HEK293 (cell line): Measurements from ENCODE around the gene ACTN3.

Experiments used
- BCL6B ChIP-seq: fragments of 450-650 bp; formaldehyde crosslinking; IDR thresholded peaks from 2 replicates; pipeline ENCODE4 v1.5.1; 2017; ENCODE audit warnings: missing biosample characterization, missing genetic modification characterization
- EGR2 ChIP-seq: fragments of 450-650 bp; formaldehyde crosslinking; IDR thresholded peaks from 2 replicates; pipeline ENCODE4 v1.5.1; 2016; ENCODE audit warnings: low read depth, missing biosample characterization, missing genetic modification characterization
- HIC1 ChIP-seq: fragments of 450-650 bp; formaldehyde crosslinking; IDR thresholded peaks from 2 replicates; pipeline ENCODE4 v1.5.1; 2016; ENCODE audit warnings: missing biosample characterization, missing genetic modification characterization
- IKZF3 ChIP-seq: fragments of 450-650 bp; IDR thresholded peaks from 2 replicates; pipeline ENCODE4 v1.5.0; 2018; ENCODE audit warnings: missing biosample characterization, mild to moderate bottlenecking, missing genetic modification characterization, moderate library complexity
- KLF17 ChIP-seq: fragments of 450-650 bp; formaldehyde crosslinking; IDR thresholded peaks from 2 replicates; pipeline ENCODE4 v1.5.1; 2016; ENCODE audit warnings: missing biosample characterization, missing genetic modification characterization
- PRDM10 ChIP-seq: fragments of 450-650 bp; formaldehyde crosslinking; IDR thresholded peaks from 2 replicates; pipeline ENCODE4 v1.5.1; 2016; ENCODE audit warnings: missing biosample characterization, missing genetic modification characterization
- RBAK ChIP-seq: fragments of 450-650 bp; formaldehyde crosslinking; IDR thresholded peaks from 2 replicates; pipeline ENCODE4 v1.5.1; 2016; ENCODE audit warnings: missing biosample characterization, missing genetic modification characterization
- REPIN1 ChIP-seq: fragments of 450-650 bp; formaldehyde crosslinking; IDR thresholded peaks from 2 replicates; pipeline ENCODE4 v1.5.1; 2017; ENCODE audit warnings: missing biosample characterization, missing genetic modification characterization, low read depth
- SALL2 ChIP-seq: fragments of 450-650 bp; formaldehyde crosslinking; IDR thresholded peaks from 2 replicates; pipeline ENCODE4 v1.5.0; 2017; ENCODE audit warnings: missing biosample characterization, mild to moderate bottlenecking, missing genetic modification characterization, borderline replicate concordance
- TCF7L2 ChIP-seq: IDR thresholded peaks from 2 replicates; pipeline ENCODE4 v1.6.1; 2011; ENCODE audit warnings: low read depth, mild to moderate bottlenecking, inconsistent platforms, low read length, moderate library complexity, borderline replicate concordance
- YY1 ChIP-seq: fragments of 450-650 bp; formaldehyde crosslinking; IDR thresholded peaks from 2 replicates; pipeline ENCODE4 v1.5.1; 2018; ENCODE audit warnings: missing biosample characterization, missing genetic modification characterization
- ZBTB1 ChIP-seq: fragments of 450-650 bp; formaldehyde crosslinking; IDR thresholded peaks from 2 replicates; pipeline ENCODE4 v1.5.1; 2016; ENCODE audit warnings: missing biosample characterization, missing genetic modification characterization
- ZFP3 ChIP-seq: fragments of 450-650 bp; formaldehyde crosslinking; IDR thresholded peaks from 2 replicates; pipeline ENCODE4 v1.5.1; 2016; ENCODE audit warnings: low read depth, missing biosample characterization, missing genetic modification characterization
- ZNF24 ChIP-seq: fragments of 450-650 bp; formaldehyde crosslinking; IDR thresholded peaks from 2 replicates; pipeline ENCODE4 v1.5.1; 2016; ENCODE audit warnings: missing biosample characterization, missing genetic modification characterization
- ZNF248 ChIP-seq: fragments of 450-650 bp; formaldehyde crosslinking; IDR thresholded peaks from 2 replicates; pipeline ENCODE4 v1.5.1; 2017; ENCODE audit warnings: missing biosample characterization, missing genetic modification characterization
- ZNF362 ChIP-seq: fragments of 450-650 bp; formaldehyde crosslinking; IDR thresholded peaks from 2 replicates; pipeline ENCODE4 v1.5.1; 2016; ENCODE audit warnings: missing biosample characterization, missing genetic modification characterization
- ZNF513 ChIP-seq: fragments of 450-650 bp; IDR thresholded peaks from 2 replicates; pipeline ENCODE4 v1.5.1; 2018; ENCODE audit warnings: missing biosample characterization, missing genetic modification characterization
- ZNF518A ChIP-seq: fragments of 450-650 bp; formaldehyde crosslinking; conservative IDR thresholded peaks from 2 replicates; pipeline ENCODE4 v1.5.1; 2016; ENCODE audit warnings: low read depth, missing biosample characterization, missing genetic modification characterization
- ZNF626 ChIP-seq: fragments of 450-650 bp; sonication (Bioruptor Pico); formaldehyde crosslinking; IDR thresholded peaks from 2 replicates; pipeline ENCODE4 v1.5.1; 2018; ENCODE audit warnings: missing biosample characterization, missing genetic modification characterization, inconsistent platforms
- ZNF645 ChIP-seq: fragments of 450-650 bp; formaldehyde crosslinking; IDR thresholded peaks from 2 replicates; pipeline ENCODE4; 2016; ENCODE audit warnings: missing biosample characterization, missing genetic modification characterization
- ZNF768 ChIP-seq: fragments of 450-650 bp; formaldehyde crosslinking; IDR thresholded peaks from 2 replicates; pipeline ENCODE4 v1.5.1; 2018; ENCODE audit warnings: missing biosample characterization, mild to moderate bottlenecking, missing genetic modification characterization

ACTN3 gene

GRCh38 chr11:66545701-66546367 is 869 bp upstream of the ACTN3 start, which contains the start of gene ZDHHC24 (continued):
- TF ChIP-seq KLF17 (tag by site-specific recombination): no peak
- no peak for TF ChIP-seq RBAK
- TF ChIP-seq PRDM10 (tag by site-specific recombination): peak; percentile 73
- TF ChIP-seq HIC1 (tag by site-specific recombination): no peak
- no peak for TF ChIP-seq ZNF645 (tag by site-specific recombination)
- no peak for TF ChIP-seq ZFP3 (tag by site-specific recombination)
- no peak for TF ChIP-seq IKZF3 (tag by site-specific recombination)
- TF ChIP-seq ZNF24: no peak
- no peak for TF ChIP-seq ZNF518A
- TF ChIP-seq ZNF362 (tag by site-specific recombination): no peak
- TF ChIP-seq EGR2 (tag by site-specific recombination): peak; percentile 49; the same call in 1 of the 2 replicates
- no peak for TF ChIP-seq ZNF513 (tag by site-specific recombination)
- no peak for TF ChIP-seq ZNF626
- TF ChIP-seq ZNF248 (tag by site-specific recombination): no peak
- no peak for TF ChIP-seq SALL2 (tag by site-specific recombination)
- no peak for TF ChIP-seq ZNF768 (tag by site-specific recombination)
- TF ChIP-seq ZBTB1 (tag by site-specific recombination): no peak
- TF ChIP-seq BCL6B (tag by site-specific recombination): no peak
- no peak for TF ChIP-seq REPIN1 (tag by site-specific recombination)
- TF ChIP-seq TCF7L2: no peak
- TF ChIP-seq YY1: no peak
